NB4 (cell line): Measurements from ENCODE around the gene TBC1D12.

ENCODE experiments used
- MYC ChIP-seq: IDR thresholded peaks from 2 replicates; pipeline ENCODE4 v1.6.1; 2011; ENCODE audit warnings: low read depth, low read length
- POLR2A ChIP-seq: IDR thresholded peaks from 2 replicates; pipeline ENCODE4 v1.6.1; 2011; ENCODE audit warnings: mild to moderate bottlenecking; ENCODE audit not compliant: insufficient read length; ENCODE audit errors: extremely low read depth
- TF ChIP-seq, protein P1 (sequence below): IDR thresholded peaks from one replicate; pipeline ENCODE4 v1.5.1; 2012; ENCODE audit warnings: low read depth, low read length
- TF ChIP-seq, protein P2 (sequence below): IDR thresholded peaks from 2 replicates; pipeline ENCODE4 v1.6.1; 2011; ENCODE audit warnings: low read depth, low read length

DNA sequence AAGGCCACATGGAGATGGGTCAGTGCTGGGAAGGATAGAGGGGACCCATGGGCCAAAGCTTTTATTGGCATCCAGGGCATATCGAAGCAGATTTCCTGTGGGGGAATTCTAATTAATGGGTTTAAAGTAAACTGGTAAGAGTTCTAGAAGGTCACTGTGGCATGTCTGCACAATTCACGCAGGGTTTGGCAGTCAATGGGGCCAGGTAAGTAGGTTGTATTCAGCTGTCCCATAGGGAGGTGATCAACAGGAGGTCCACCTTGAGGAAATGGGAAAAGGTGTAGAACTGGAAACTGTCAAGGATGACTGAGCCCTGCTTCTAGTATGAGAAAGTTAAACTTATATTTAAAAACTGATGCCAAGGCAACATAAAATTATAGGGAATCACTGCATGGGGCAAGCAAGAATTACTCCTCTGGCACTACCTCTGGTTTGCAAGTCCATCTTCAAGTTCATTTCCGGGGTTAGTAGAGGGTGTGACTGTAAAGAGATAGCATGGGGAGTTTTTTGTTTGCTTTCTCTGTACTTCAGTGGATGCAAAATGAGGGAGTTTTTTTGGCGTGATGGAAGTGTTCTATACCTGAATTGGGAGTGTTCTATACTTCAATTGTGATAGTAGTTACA, 22.5 kb downstream of the TBC1D12 start:
- TF ChIP-seq, protein P1, sequence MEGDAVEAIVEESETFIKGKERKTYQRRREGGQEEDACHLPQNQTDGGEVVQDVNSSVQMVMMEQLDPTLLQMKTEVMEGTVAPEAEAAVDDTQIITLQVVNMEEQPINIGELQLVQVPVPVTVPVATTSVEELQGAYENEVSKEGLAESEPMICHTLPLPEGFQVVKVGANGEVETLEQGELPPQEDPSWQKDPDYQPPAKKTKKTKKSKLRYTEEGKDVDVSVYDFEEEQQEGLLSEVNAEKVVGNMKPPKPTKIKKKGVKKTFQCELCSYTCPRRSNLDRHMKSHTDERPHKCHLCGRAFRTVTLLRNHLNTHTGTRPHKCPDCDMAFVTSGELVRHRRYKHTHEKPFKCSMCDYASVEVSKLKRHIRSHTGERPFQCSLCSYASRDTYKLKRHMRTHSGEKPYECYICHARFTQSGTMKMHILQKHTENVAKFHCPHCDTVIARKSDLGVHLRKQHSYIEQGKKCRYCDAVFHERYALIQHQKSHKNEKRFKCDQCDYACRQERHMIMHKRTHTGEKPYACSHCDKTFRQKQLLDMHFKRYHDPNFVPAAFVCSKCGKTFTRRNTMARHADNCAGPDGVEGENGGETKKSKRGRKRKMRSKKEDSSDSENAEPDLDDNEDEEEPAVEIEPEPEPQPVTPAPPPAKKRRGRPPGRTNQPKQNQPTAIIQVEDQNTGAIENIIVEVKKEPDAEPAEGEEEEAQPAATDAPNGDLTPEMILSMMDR: no peak
- TF ChIP-seq MYC (no peak), POLR2A (no peak)
- TF ChIP-seq, protein P2, sequence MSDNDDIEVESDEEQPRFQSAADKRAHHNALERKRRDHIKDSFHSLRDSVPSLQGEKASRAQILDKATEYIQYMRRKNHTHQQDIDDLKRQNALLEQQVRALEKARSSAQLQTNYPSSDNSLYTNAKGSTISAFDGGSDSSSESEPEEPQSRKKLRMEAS: no peak
